ENCODE measurements around the gene RBM34. TPM values are rescaled to one million over a fixed set of nuclear protein-coding genes. Genes with fewer than 3 reads are reported as not detected.
"Not testable (repeated sequence)": the region's sequence is repeated elsewhere in the genome, so short reads cannot be mapped to it uniquely, and the experiment has no call there.

RBM34 gene
- polyA plus RNA-seq, 3 donors, result 20.5 to 25.7 (median 22.5) TPM

- not testable (repeated sequence) for H3K27ac Mint-ChIP-seq; H3K27me3 ChIP-seq (ENCODE audit: control insufficient read depth in 2 of 2, insufficient read depth in 2 of 2, low read length in 2 of 2); H3K9me3 ChIP-seq (replicated peaks in 1 of 2; ENCODE audit: control insufficient read depth in 1 of 2, insufficient read depth in 1 of 2, low read length in 2 of 2); H3K9ac ChIP-seq (ENCODE audit: insufficient read depth, low read length, poor library complexity, severe bottlenecking); DNase-seq; H3K36me3 Mint-ChIP-seq; H4K20me1 ChIP-seq (ENCODE audit: insufficient read depth, low read length); H3K4me3 ChIP-seq (replicated peaks in 1 of 3; ENCODE audit: low read depth in 2 of 3, low read length in 3 of 3); H3K4me3 Mint-ChIP-seq; H3K27me3 Mint-ChIP-seq (ENCODE audit: low read depth in 3 of 3); H3K79me2 ChIP-seq (ENCODE audit: insufficient read depth, low read length); H3K27ac ChIP-seq (ENCODE audit: low read depth in 1 of 2, low read length in 2 of 2); H3K9me3 Mint-ChIP-seq; H3K4me2 ChIP-seq (replicated peaks; ENCODE audit: extremely low read depth, low read length, poor library complexity, severe bottlenecking); H3K36me3 ChIP-seq (replicated peaks in 1 of 2; ENCODE audit: control insufficient read depth in 1 of 2, insufficient read depth in 2 of 2, low read length in 2 of 2)
- Histone ChIP-seq H2AFZ (ENCODE audit: insufficient read depth, low read depth, low read length, poor library complexity, severe bottlenecking) (peak overlapping the region; percentile 67), H3K4me1 (ENCODE audit: control insufficient read depth in 1 of 2, insufficient read depth in 2 of 2, low read length in 2 of 2) (peaks cover 15 to 16% of the 10 kb centered on the region in 2 donors)
- H3K4me1 Mint-ChIP-seq, result peaks cover 18% of the 10 kb centered on the region
- WGBS (ENCODE audit: insufficient coverage), result 91% methylated on average over 7 of the region's 20 CpGs
- intact Hi-C loops (cut with micrococcal nuclease), result loop anchor here (5.0 kb wide), 1 partner anchor 594 kb away; no protein-coding TSS in a partner anchor
These were observed 69.6 kb downstream of the RBM34 start for GRCh38 chr1:235091319-235092044.

DNA sequence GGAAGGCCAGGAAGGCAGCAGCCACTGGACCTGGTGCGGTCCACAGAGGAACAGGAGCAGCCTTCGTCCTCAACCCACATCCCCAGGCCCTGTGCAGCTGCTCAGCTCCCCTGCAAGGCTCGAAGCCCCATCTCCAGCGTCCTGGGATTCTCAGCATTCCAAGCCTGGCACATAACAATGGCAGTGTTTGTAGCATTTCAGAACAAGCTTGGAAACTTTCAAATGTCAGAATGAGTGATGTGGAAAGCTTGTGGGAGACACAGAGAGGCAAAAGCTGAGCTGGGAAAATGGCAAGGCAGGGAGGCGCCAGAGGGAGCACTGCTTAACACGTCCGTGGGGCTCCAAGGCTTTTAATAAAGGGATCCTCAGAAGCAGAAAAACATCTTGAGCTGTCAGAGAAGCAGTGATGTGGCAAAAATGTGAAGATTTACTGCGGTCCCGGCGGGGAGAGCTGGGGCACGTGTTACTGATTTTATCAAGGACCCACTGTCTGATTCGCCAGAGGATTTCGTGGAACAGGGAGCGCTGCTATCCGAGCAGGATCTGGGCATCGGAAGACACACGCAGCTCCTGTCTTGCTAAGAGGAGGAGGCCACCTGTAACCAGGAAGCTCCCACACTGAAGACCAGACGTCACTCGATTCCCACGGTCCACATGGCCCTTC is 70.5 kb downstream of the RBM34 start:
- Histone ChIP-seq H3K4me1 (ENCODE audit: control insufficient read depth in 1 of 2, insufficient read depth in 2 of 2, low read length in 2 of 2) (peaks cover 15 to 16% of the 10 kb centered on the region in 2 donors), H3K4me3 (replicated peaks in 1 of 3; ENCODE audit: low read depth in 2 of 3, low read length in 3 of 3) (no peak overlapping the region), H3K27me3 (ENCODE audit: control insufficient read depth in 2 of 2, insufficient read depth in 2 of 2, low read length in 2 of 2) (peaks cover 0 to 2% of the 10 kb centered on the region in 2 donors), H3K79me2 (ENCODE audit: insufficient read depth, low read length) (no peaks in the 10 kb centered on the region), H3K4me2 (replicated peaks; ENCODE audit: extremely low read depth, low read length, poor library complexity, severe bottlenecking) (no peak overlapping the region), H4K20me1 (ENCODE audit: insufficient read depth, low read length) (no peaks in the 10 kb centered on the region), H3K36me3 (replicated peaks in 1 of 2; ENCODE audit: control insufficient read depth in 1 of 2, insufficient read depth in 2 of 2, low read length in 2 of 2) (no peaks in the 10 kb centered on the region), H3K27ac (ENCODE audit: low read depth in 1 of 2, low read length in 2 of 2) (no peak overlapping the region), H2AFZ (ENCODE audit: insufficient read depth, low read depth, low read length, poor library complexity, severe bottlenecking) (peak overlapping the region; percentile 67), H3K9ac (ENCODE audit: insufficient read depth, low read length, poor library complexity, severe bottlenecking) (no peak overlapping the region), H3K9me3 (replicated peaks in 1 of 2; ENCODE audit: control insufficient read depth in 1 of 2, insufficient read depth in 1 of 2, low read length in 2 of 2) (no peaks in the 10 kb centered on the region)
- Mint-ChIP-seq H3K27me3 (ENCODE audit: low read depth in 3 of 3) (peaks cover 0 to 7% (median 5%) of the 10 kb centered on the region in 3 donors), H3K4me3 (no peak overlapping the region), H3K9me3 (peaks cover 0 to 7% (median 0%) of the 10 kb centered on the region in 7 donors), H3K4me1 (peaks cover 18% of the 10 kb centered on the region), H3K36me3 (no peaks in the 10 kb centered on the region), H3K27ac (peak overlapping the region in 1 of 7 donors; percentile 32)
- TF ChIP-seq, protein P1, sequence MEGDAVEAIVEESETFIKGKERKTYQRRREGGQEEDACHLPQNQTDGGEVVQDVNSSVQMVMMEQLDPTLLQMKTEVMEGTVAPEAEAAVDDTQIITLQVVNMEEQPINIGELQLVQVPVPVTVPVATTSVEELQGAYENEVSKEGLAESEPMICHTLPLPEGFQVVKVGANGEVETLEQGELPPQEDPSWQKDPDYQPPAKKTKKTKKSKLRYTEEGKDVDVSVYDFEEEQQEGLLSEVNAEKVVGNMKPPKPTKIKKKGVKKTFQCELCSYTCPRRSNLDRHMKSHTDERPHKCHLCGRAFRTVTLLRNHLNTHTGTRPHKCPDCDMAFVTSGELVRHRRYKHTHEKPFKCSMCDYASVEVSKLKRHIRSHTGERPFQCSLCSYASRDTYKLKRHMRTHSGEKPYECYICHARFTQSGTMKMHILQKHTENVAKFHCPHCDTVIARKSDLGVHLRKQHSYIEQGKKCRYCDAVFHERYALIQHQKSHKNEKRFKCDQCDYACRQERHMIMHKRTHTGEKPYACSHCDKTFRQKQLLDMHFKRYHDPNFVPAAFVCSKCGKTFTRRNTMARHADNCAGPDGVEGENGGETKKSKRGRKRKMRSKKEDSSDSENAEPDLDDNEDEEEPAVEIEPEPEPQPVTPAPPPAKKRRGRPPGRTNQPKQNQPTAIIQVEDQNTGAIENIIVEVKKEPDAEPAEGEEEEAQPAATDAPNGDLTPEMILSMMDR (IDR thresholded peaks at IDR 0.05), result no peak
- intact Hi-C loops (cut with micrococcal nuclease), result loop anchor here (5.0 kb wide), 1 partner anchor 593 kb away; no protein-coding TSS in a partner anchor
- no peak for DNase-seq
- 15% methylated on average over 17 of the region's 20 CpGs for WGBS (ENCODE audit: insufficient coverage)
